Activated CD8-positive, alpha-beta T cell treated with anti-CD3 and anti-CD28 coated beads, Interleukin-2, amount 10 ng/mL, durations not matched to agents 7 days and 5 days (primary cell): ENCODE measurements around the gene MTHFD1L. TPM values are rescaled to one million over a fixed set of nuclear protein-coding genes. Genes with fewer than 3 reads are reported as not detected.

Source experiments
- ATAC-seq: fragments of 150-1000 bp; cut with Tn5 transposase; one replicate; pipeline ENCODE4 v1.10.0; 2021; ENCODE audit warnings: moderate library complexity
- CTCF ChIA-PET: fragments of 350-600 bp; sonication (Branson Sonifier 250); formaldehyde crosslinking; loops from one replicate; lab custom pipeline; 2021; ENCODE audit warnings: antibody characterized with exemption; lab: Charles Lee
- POLR2A ChIA-PET: fragments of 350-600 bp; sonication (Branson Sonifier 250); formaldehyde crosslinking; loops from one replicate; lab custom pipeline; 2021; ENCODE audit warnings: antibody characterized with exemption; lab: Charles Lee
- DNase-seq: peaks from one replicate; pipeline ENCODE4 v3.0.0-alpha.2; 2020
- H3K27ac Mint-ChIP-seq: one replicate; pipeline ENCODE4 v1.8.0; 2021; ENCODE audit warnings: mild to moderate bottlenecking, mixed read lengths
- H3K27me3 Mint-ChIP-seq: one replicate; pipeline ENCODE4 v1.8.0; 2021; ENCODE audit warnings: low read depth, mixed read lengths
- H3K36me3 Mint-ChIP-seq: one replicate; pipeline ENCODE4 v1.8.0; 2021; ENCODE audit warnings: low read depth, mixed read lengths
- H3K4me1 Mint-ChIP-seq: one replicate; pipeline ENCODE4 v1.8.0; 2021; ENCODE audit warnings: low read depth, mixed read lengths
- H3K4me3 Mint-ChIP-seq: one replicate; pipeline ENCODE4 v1.8.0; 2021; ENCODE audit warnings: mild to moderate bottlenecking, mixed read lengths
- H3K9me3 Mint-ChIP-seq: one replicate; pipeline ENCODE4 v1.8.0; 2022; ENCODE audit warnings: mixed read lengths; ENCODE audit not compliant: insufficient read depth
- total RNA-seq, 2 experiments: library from RNA; stranded (reverse); gene quantifications; one replicate each; pipeline ENCODE4 v1.2.3, GENCODE V29; 2021

MTHFD1L gene
- total RNA-seq, 2 experiments from 2014 or later = 59.7 to 62.3 TPM

DNA sequence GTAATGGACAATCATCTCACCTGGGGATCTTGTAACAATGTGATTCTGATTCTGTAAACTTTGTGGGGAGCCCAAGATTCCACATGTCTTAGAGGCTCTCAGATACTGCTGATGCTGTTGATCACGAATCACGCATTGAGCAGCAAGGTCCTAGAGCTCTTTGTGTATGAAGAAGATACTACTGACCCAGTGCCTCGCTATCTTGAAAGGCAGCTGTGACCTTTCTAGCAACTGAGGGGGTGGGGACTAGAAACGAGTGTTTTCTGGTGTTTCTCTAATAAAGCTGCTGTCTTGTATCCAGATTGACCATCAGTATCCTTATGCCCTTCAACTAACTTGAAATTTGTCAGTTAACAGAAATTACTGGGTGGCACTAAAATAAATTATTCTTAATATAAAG is 142.9 kb downstream of the MTHFD1L start:
- CTCF ChIA-PET = interaction anchor here (2.5 kb wide), 1 partner anchor 316 kb away, joined by 18 read pairs; no protein-coding TSS in a partner anchor

DNA sequence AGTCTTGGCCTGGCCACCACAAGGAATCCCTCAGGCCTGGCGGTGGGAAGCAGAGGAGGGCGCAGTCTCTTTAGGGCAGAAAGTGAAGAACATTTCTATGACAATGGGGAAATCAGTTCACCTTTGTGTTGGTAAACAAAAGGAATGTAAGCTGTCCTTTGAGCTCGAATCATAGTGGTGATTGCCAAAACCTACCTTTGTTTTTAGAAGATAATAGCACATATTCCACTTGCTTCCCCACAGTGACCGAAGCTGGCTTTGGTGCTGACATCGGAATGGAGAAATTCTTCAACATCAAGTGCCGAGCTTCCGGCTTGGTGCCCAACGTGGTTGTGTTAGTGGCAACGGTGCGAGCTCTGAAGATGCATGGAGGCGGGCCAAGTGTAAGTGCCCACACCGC is 144.1 kb downstream of the MTHFD1L start:
- peaks cover 19% of the 10 kb centered on the region for H3K4me1 Mint-ChIP-seq
- ATAC-seq (no peak), DNase-seq (no peak)
- no peak overlapping the region for H3K27ac Mint-ChIP-seq
- ChIA-PET CTCF (interaction anchor here (0.8 to 2.5 kb wide), 3 partner anchors 315 to 325 kb away, joined by 3 to 18 read pairs (median 3); no protein-coding TSS in a partner anchor), POLR2A (interaction anchor here (1.1 kb wide), 1 partner anchor 22 kb away, joined by 5 read pairs; no protein-coding TSS in a partner anchor)
- H3K36me3 Mint-ChIP-seq = peaks cover 14% of the 10 kb centered on the region
- H3K9me3 Mint-ChIP-seq = no peaks in the 10 kb centered on the region
- H3K4me3 Mint-ChIP-seq = no peak overlapping the region
- no peaks in the 10 kb centered on the region for H3K27me3 Mint-ChIP-seq

More for the DNA sequence above, 142.9 kb downstream of the MTHFD1L start:
- POLR2A ChIA-PET = no interaction called here
- ATAC-seq (no peak), DNase-seq (no peak)
- H3K27me3 Mint-ChIP-seq = no peaks in the 10 kb centered on the region
- no peak overlapping the region for H3K4me3 Mint-ChIP-seq
- peaks cover 26% of the 10 kb centered on the region for H3K4me1 Mint-ChIP-seq
- no peak overlapping the region for H3K27ac Mint-ChIP-seq
- H3K9me3 Mint-ChIP-seq = no peaks in the 10 kb centered on the region
- H3K36me3 Mint-ChIP-seq = peaks cover 6% of the 10 kb centered on the region

DNA sequence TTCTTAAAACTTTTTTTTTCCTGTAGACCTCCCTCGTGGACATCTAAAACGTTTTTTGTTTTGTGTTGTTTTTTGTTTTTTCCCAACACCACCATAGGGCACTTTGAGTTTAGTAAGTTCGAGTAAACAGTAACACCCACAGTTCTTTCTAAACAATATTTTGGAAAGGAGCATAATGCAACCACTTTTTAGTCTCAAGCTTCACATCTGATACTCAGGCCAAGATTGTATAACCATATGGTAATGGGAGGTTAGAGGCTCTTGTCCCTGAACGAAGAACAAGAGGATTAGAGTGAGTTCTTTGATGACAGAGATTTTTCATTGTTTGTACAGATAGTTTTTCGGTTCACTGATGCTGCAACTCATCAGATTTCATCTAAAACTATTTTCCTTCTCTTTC is 144.6 kb downstream of the MTHFD1L start:
- peaks cover 15% of the 10 kb centered on the region for H3K4me1 Mint-ChIP-seq
- peaks cover 15% of the 10 kb centered on the region for H3K36me3 Mint-ChIP-seq
- ChIA-PET CTCF (interaction anchor here (1.1 to 10.6 kb wide), 4 partner anchors 118 to 325 kb away, joined by 3 to 211 read pairs (median 11); no protein-coding TSS in a partner anchor), POLR2A (interaction anchor here (1.1 kb wide), 1 partner anchor 22 kb away, joined by 5 read pairs; no protein-coding TSS in a partner anchor)
- no peaks in the 10 kb centered on the region for H3K27me3 Mint-ChIP-seq
- ATAC-seq = no peak
- no peaks in the 10 kb centered on the region for H3K9me3 Mint-ChIP-seq
- H3K4me3 Mint-ChIP-seq = no peak overlapping the region
- no peak overlapping the region for H3K27ac Mint-ChIP-seq
- DNase-seq = no peak

DNA sequence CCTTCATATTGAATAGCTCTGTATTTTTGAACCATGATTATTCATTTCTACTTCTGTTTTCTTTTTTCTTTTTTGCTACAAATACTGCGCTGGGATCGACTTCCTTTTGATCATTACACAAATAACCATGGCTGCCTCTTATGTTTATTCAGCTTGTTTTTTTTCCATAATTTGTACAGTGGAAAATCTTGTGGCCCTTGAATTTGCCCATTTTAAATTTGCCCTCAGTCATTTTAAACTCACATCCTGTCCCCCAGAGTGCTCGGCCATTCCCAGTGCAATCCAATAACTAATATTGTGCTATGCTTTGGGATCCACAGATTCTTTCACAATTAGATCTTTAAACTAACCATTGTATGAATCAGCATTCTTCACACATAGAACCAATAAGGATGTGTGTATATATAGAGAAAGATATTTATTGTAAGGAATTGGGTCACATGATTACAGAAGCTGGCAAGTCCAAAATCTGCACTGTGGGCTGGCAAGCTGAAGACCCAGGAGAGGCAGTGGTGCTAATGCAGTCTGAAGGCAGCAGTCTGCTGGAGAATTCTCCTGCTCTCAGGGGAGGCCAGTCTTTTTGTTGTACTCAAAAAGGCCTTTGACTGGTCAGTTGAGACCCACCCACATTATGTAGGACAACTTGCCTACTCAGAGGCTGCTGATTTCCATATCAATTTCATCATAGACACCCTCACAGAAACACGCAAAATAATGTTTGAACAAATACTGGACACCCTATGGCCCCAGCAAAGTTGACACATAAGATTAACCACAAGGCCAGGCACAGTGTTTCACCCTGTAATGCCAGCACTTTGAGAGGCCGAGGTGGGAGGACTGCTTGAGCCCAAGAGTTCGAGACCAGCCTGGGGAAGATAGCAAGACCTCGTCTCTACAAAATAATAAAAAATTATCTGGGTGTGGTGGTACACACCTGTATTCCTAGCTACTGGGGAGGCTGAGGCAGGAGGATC is 147.1 kb downstream of the MTHFD1L start:
- DNase-seq (no peak), ATAC-seq (no peak)
- no peaks in the 10 kb centered on the region for H3K9me3 Mint-ChIP-seq
- POLR2A ChIA-PET = no interaction called here
- H3K27ac Mint-ChIP-seq = no peak overlapping the region
- H3K27me3 Mint-ChIP-seq = no peaks in the 10 kb centered on the region
- CTCF ChIA-PET = interaction anchor here (0.9 to 10.6 kb wide), 10 partner anchors 7 to 323 kb away, joined by 3 to 211 read pairs (median 14); no protein-coding TSS in a partner anchor
- H3K36me3 Mint-ChIP-seq = peaks cover 23% of the 10 kb centered on the region
- peaks cover 2% of the 10 kb centered on the region for H3K4me1 Mint-ChIP-seq
- no peak overlapping the region for H3K4me3 Mint-ChIP-seq

DNA sequence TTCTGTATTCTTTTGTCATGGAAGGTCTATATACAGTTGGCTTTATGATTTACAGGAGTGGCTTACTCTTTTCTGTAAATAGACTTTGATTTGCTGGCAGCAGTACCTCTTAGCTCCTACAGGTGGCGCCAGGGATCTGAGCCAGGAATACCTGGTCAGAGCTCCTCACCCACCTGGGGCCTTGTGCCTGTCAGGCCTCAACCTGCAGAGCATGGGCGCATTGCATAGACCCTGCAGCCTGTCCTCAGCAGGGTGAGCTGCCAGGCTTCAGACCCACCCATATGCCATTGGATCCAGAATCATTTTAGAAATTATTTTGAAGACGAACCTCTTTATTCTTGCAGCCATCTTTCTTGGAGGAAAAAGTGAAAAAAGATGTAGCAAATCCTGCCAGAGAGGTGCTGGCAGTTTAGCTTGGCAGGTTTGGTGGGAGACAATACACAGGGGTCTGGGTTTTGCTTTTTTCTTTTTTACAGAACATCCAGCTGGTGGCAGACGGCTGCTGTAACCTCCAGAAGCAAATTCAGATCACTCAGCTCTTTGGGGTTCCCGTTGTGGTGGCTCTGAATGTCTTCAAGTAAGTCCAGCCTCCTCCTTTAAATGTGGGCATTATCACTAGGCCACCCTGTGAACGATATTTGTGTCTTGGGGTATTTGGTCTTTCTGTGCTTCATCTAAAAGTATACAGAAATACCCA is 149.1 kb downstream of the MTHFD1L start:
- DNase-seq (peak; percentile 73), ATAC-seq (peak; percentile 70)
- Mint-ChIP-seq H3K36me3 (peaks cover 23% of the 10 kb centered on the region), H3K27me3 (no peaks in the 10 kb centered on the region), H3K9me3 (no peaks in the 10 kb centered on the region), H3K27ac (no peak overlapping the region), H3K4me1 (peaks cover 2% of the 10 kb centered on the region), H3K4me3 (no peak overlapping the region)
- ChIA-PET CTCF (interaction anchor here (0.7 to 10.6 kb wide), 36 partner anchors 9 to 427 kb away, joined by 3 to 211 read pairs (median 5); no protein-coding TSS in a partner anchor), POLR2A (interaction anchor here (0.6 to 1.0 kb wide), 2 partner anchors 310 to 311 kb away, joined by 3 to 4 read pairs; no protein-coding TSS in a partner anchor)

DNA sequence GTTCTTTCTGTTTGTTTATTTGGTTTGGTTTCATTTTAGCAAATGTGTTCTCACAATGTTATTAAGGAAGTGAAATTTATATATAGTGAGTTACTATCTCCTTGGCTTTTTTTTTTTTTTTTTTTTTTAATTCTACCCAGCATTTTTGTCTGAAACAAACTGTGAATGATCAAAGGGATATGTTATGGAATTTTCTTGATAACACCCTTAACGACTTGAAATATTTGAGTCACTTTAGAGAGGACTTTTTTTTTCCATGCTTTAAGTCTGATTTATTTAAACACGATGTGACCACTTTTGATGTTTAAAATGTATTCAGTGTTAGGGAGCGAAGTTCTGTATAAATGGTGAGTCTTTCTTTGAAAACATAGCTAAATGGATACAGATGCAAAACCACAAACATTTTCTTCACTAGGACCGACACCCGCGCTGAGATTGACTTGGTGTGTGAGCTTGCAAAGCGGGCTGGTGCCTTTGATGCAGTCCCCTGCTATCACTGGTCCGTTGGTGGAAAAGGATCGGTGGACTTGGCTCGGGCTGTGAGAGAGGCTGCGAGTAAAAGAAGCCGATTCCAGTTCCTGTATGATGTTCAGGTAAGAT is 149.7 kb downstream of the MTHFD1L start:
- H3K27ac Mint-ChIP-seq = no peak overlapping the region
- no peaks in the 10 kb centered on the region for H3K9me3 Mint-ChIP-seq
- POLR2A ChIA-PET = no interaction called here
- H3K4me3 Mint-ChIP-seq = no peak overlapping the region
- DNase-seq (no peak), ATAC-seq (no peak)
- peaks cover 2% of the 10 kb centered on the region for H3K4me1 Mint-ChIP-seq
- no peaks in the 10 kb centered on the region for H3K27me3 Mint-ChIP-seq
- H3K36me3 Mint-ChIP-seq = peaks cover 23% of the 10 kb centered on the region
- CTCF ChIA-PET = interaction anchor here (0.8 to 10.6 kb wide), 27 partner anchors 8 to 597 kb away, joined by 3 to 211 read pairs (median 7); no protein-coding TSS in a partner anchor

DNA sequence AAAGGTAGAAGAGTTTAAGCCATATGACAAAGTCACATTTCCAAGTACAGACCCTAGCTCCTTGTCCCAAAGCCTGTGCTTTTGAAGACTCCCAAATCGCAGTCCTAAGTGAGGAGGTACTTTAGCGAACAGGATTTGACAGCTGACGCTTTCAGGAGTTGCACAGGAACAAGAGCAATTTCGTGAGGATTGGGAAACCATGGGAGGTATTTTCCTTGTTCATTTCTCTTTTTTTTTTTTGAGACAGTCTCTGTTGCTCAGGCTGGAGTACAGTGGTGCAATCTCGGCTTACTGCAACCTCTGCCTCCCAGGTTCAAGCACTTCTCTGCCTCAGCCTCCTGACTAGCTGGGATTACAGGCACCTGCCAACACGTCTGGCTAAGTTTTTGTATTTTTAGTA is 150.6 kb downstream of the MTHFD1L start:
- ATAC-seq = no peak
- Mint-ChIP-seq H3K9me3 (no peaks in the 10 kb centered on the region), H3K27me3 (no peaks in the 10 kb centered on the region), H3K27ac (no peak overlapping the region), H3K4me3 (no peak overlapping the region), H3K4me1 (peaks cover 2% of the 10 kb centered on the region), H3K36me3 (peaks cover 25% of the 10 kb centered on the region)
- CTCF ChIA-PET = interaction anchor here (0.6 to 10.6 kb wide), 7 partner anchors 11 to 597 kb away, joined by 3 to 211 read pairs (median 26); no protein-coding TSS in a partner anchor
- POLR2A ChIA-PET = no interaction called here
- no peak for DNase-seq

DNA sequence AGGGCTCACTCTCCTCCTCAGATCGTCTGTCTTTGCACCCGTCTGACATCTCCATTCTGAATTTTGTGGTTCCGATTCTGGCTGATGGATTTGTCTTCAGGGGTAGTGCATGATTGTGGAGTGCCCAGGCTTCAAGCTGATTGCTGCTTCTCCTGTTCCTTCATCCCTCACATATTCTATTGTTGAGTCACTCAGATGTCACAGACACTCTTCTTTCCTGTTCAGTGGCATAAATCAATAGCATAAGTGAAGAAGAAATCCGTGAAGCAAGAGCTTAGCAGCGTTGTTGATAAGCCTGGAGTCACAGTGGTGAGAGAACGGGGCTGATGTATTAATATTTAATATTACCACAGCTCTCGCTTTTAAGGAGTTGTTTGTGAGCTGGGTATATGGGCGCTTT is 152.5 kb downstream of the MTHFD1L start:
- ChIA-PET POLR2A (no interaction called here), CTCF (interaction anchor here (1.4 to 10.6 kb wide), 2 partner anchors 127 to 306 kb away, joined by 5 to 211 read pairs; no protein-coding TSS in a partner anchor)
- Mint-ChIP-seq H3K9me3 (no peaks in the 10 kb centered on the region), H3K4me1 (peaks cover 2% of the 10 kb centered on the region), H3K27me3 (no peaks in the 10 kb centered on the region), H3K4me3 (no peak overlapping the region), H3K36me3 (peaks cover 23% of the 10 kb centered on the region), H3K27ac (no peak overlapping the region)
- DNase-seq (no peak), ATAC-seq (no peak)

DNA sequence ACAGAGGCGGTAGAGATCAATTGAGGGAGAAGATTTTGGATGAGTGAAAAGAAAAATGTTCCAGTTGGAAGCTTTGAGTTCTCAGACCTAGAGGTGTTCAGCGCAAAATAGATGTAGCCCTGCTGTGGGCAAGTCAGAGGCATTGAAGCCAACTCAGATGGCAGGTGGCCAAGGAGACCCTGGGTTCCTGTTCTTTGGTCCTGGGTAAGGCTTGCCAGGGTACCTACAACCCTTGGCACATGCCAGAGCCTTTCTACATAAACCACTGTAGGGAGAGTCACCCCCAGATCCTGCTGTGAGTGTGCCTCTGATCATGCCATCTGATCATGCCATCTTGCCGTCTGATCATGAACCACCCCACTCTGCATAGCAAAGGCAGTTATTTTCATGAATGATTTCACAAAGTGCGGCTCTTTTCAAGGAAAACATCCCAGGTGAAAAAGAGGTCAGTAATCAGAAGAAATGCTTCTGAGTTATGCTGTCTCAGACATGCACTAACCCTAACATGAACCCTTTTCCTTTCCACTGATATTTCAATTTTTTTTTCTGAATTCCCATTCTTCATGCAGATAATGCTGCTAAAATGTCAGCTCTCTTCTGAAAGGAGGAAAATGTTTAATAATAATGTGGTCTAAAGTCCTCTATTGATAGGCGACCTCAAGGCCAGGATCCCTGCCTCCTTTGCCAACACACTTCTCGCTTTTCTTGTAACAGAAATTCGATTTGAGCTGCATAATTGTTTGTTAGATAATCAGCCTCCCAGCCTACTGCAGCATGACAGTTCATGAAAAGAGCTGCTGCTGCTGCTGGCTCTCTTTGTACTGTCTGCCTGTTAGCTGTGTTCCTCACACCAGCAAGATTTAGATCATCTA is 153.6 kb downstream of the MTHFD1L start:
- H3K4me1 Mint-ChIP-seq = peaks cover 2% of the 10 kb centered on the region
- no peaks in the 10 kb centered on the region for H3K9me3 Mint-ChIP-seq
- no peak overlapping the region for H3K4me3 Mint-ChIP-seq
- no peak overlapping the region for H3K27ac Mint-ChIP-seq
- no peaks in the 10 kb centered on the region for H3K27me3 Mint-ChIP-seq
- DNase-seq (no peak), ATAC-seq (no peak)
- peaks cover 22% of the 10 kb centered on the region for H3K36me3 Mint-ChIP-seq
- POLR2A ChIA-PET = no interaction called here
- CTCF ChIA-PET = interaction anchor here (1.4 to 10.6 kb wide), 2 partner anchors 12 to 305 kb away, joined by 5 to 211 read pairs; no protein-coding TSS in a partner anchor

DNA sequence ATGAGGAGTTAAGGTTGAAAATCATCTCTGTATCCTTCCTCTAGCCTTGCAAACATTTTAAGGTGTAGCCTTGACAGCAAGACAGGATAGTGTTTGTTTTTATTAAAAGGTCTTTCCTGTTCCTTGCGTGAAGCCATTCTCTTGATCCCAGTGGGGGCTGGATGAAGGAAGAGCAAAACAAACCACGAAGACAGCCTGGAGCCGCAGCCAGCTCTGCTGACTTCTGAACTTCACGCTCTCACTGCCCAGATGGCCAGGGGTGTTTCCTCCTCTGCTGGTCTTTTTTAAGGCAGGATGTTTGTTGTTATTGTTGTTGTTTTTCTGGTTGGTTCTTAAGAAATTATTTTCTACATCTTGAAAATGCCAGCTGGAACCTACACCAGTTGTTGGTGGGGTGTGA is 156.4 kb downstream of the MTHFD1L start:
- ChIA-PET POLR2A (no interaction called here), CTCF (interaction anchor here (1.3 to 2.8 kb wide), 2 partner anchors 8 to 130 kb away, joined by 5 to 15 read pairs; no protein-coding TSS in a partner anchor)
- no peaks in the 10 kb centered on the region for H3K9me3 Mint-ChIP-seq
- peaks cover 16% of the 10 kb centered on the region for H3K36me3 Mint-ChIP-seq
- H3K27ac Mint-ChIP-seq = no peak overlapping the region
- H3K4me1 Mint-ChIP-seq = no peaks in the 10 kb centered on the region
- ATAC-seq = no peak
- H3K4me3 Mint-ChIP-seq = no peak overlapping the region
- DNase-seq = no peak
- no peaks in the 10 kb centered on the region for H3K27me3 Mint-ChIP-seq
